ENCODE data around the gene TTC9. TPM values are rescaled to one million over a fixed set of nuclear protein-coding genes. Genes with fewer than 3 reads are reported as not detected.

Gene TTC9
- total RNA-seq, 4 donors from 2014 or later, result 0.41 to 1.3 TPM; not detected in 2

GRCh38 chr14:70716958-70717357 is 75.2 kb downstream of the TTC9 start:
- no peak overlapping the region for H3K27ac ChIP-seq

GRCh38 chr14:70718383-70719118 is 76.8 kb downstream of the TTC9 start:
- 55 to 70% methylated on average over 4 to 8 of the region's 8 CpGs for WGBS, 2 donors (ENCODE audit: low coverage in 1 of 2)

More at GRCh38 chr14:70716958-70717357, 75.2 kb downstream of the TTC9 start:
- Histone ChIP-seq H3K9me3 (no peaks in the 10 kb centered on the region), H3K36me3 (no peaks in the 10 kb centered on the region), H3K27me3 (no peaks in the 10 kb centered on the region), H3K4me1 (peaks cover 0 to 5% (median 0%) of the 10 kb centered on the region in 4 donors), H3K4me3 (no peak overlapping the region)
- in situ Hi-C loops (cut with MboI; ENCODE audit: low pct_ligation_motif_present in 1 of 4, low pct_unique_long_range_greater_than_20kb in 1 of 4, low sequenced_read_pairs in 3 of 4), result loop anchor here in 2 of 4 donors (10.0 kb wide), 1 partner anchor 92 kb away; no protein-coding TSS in a partner anchor
- no peak for DNase-seq
- intact Hi-C loops (cut with DNase I; ENCODE audit: low total_unique reads), result no loop called here
- 55 to 71% methylated on average over 1 of the region's 1 CpG for WGBS, 2 donors (ENCODE audit: low coverage in 1 of 2)
- TF ChIP-seq POLR2A (IDR thresholded peaks at IDR 0.05) (no peak), CTCF (IDR thresholded peaks at IDR 0.05) (no peak)

GRCh38 chr14:70721542-70721941 is 79.8 kb downstream of the TTC9 start:
- Histone ChIP-seq H3K27ac (no peak overlapping the region), H3K4me1 (no peaks in the 10 kb centered on the region), H3K4me3 (no peak overlapping the region), H3K27me3 (no peaks in the 10 kb centered on the region), H3K9me3 (no peaks in the 10 kb centered on the region), H3K36me3 (no peaks in the 10 kb centered on the region)
- intact Hi-C loops (cut with DNase I; ENCODE audit: low total_unique reads) (no loop called here), in situ Hi-C loops (cut with MboI; ENCODE audit: low pct_ligation_motif_present in 1 of 4, low pct_unique_long_range_greater_than_20kb in 1 of 4, low sequenced_read_pairs in 3 of 4) (no loop called here)
- 67% methylated on average over 2 of the region's 2 CpGs; no CpG with 5 or more reads in 1 of the 2 donors for WGBS, 2 donors (ENCODE audit: low coverage in 1 of 2)
- no peak for DNase-seq
- no peak for TF ChIP-seq POLR2AphosphoS5 (IDR thresholded peaks at IDR 0.05)
- TF ChIP-seq CTCF (IDR thresholded peaks at IDR 0.05), result no peak
- TF ChIP-seq EP300 (IDR thresholded peaks at IDR 0.05; ENCODE audit: low read depth), result no peak
- no peak for TF ChIP-seq POLR2A (IDR thresholded peaks at IDR 0.05)

More at GRCh38 chr14:70718383-70719118, 76.8 kb downstream of the TTC9 start:
- intact Hi-C loops (cut with DNase I; ENCODE audit: low total_unique reads), result no loop called here
- Histone ChIP-seq H3K4me1 (peaks cover 0 to 3% (median 0%) of the 10 kb centered on the region in 4 donors), H3K27ac (no peak overlapping the region), H3K9me3 (no peaks in the 10 kb centered on the region), H3K27me3 (no peaks in the 10 kb centered on the region), H3K4me3 (no peak overlapping the region), H3K36me3 (no peaks in the 10 kb centered on the region)
- no peak for DNase-seq
- in situ Hi-C loops (cut with MboI; ENCODE audit: low pct_ligation_motif_present in 1 of 4, low pct_unique_long_range_greater_than_20kb in 1 of 4, low sequenced_read_pairs in 3 of 4), result loop anchor here in 2 of 4 donors (10.0 kb wide), 1 partner anchor 94 kb away; no protein-coding TSS in a partner anchor
- TF ChIP-seq POLR2A (IDR thresholded peaks at IDR 0.05), result no peak
- no peak for TF ChIP-seq CTCF (IDR thresholded peaks at IDR 0.05)
- TF ChIP-seq EP300 (IDR thresholded peaks at IDR 0.05; ENCODE audit: low read depth), result no peak
- TF ChIP-seq POLR2AphosphoS5 (IDR thresholded peaks at IDR 0.05), result no peak

GRCh38 chr14:70722418-70722817 is 80.7 kb downstream of the TTC9 start:
- Histone ChIP-seq H3K9me3 (no peaks in the 10 kb centered on the region), H3K36me3 (no peaks in the 10 kb centered on the region), H3K4me3 (no peak overlapping the region), H3K27me3 (no peaks in the 10 kb centered on the region), H3K27ac (no peak overlapping the region), H3K4me1 (no peaks in the 10 kb centered on the region)
- TF ChIP-seq EP300 (IDR thresholded peaks at IDR 0.05; ENCODE audit: low read depth), result no peak
- TF ChIP-seq POLR2A (IDR thresholded peaks at IDR 0.05), result no peak
- TF ChIP-seq POLR2AphosphoS5 (IDR thresholded peaks at IDR 0.05), result no peak
- no peak for TF ChIP-seq CTCF (IDR thresholded peaks at IDR 0.05)
- in situ Hi-C loops (cut with MboI; ENCODE audit: low pct_ligation_motif_present in 1 of 4, low pct_unique_long_range_greater_than_20kb in 1 of 4, low sequenced_read_pairs in 3 of 4), result no loop called here
- DNase-seq, result no peak
- WGBS, 2 donors (ENCODE audit: low coverage in 1 of 2), result 36% methylated on average over 3 of the region's 3 CpGs
- intact Hi-C loops (cut with DNase I; ENCODE audit: low total_unique reads), result no loop called here

All from transverse colon (tissue), 4 donors.